Heart left ventricle (tissue), 16 donors: Measurements from ENCODE around the gene SSBP3. TPM values are rescaled to one million over a fixed set of nuclear protein-coding genes. Genes with fewer than 3 reads are reported as not detected.

Experiments used
- ATAC-seq, 4 donors: fragments of 200-7000 bp; cut with Tn5 transposase; one replicate each; pipeline ENCODE4 v1.9.1; 2020 to 2022; ENCODE audit warnings: moderate library complexity in 4 of 4, mild to moderate bottlenecking in 3 of 4, moderate number of reproducible peaks in 1 of 4
- DNase-seq, 5 donors: peaks; one replicate each; pipeline ENCODE4 v3.0.0-alpha.2; 2020
- H3K27ac ChIP-seq, 12 donors: fragments of 200-600 bp; sonication (generic) in 4 of 12; one replicate each; pipeline versions ENCODE4 v1.5.0 to v1.8.0; 2016 to 2022; ENCODE audit warnings: mild to moderate bottlenecking in 2 of 12
- H3K27me3 ChIP-seq, 9 donors: fragments of 200-600 bp; sonication (generic) in 2 of 9; one replicate each; pipeline versions ENCODE4 v1.5.1 to v1.8.0; 2016 to 2022; ENCODE audit warnings: mild to moderate bottlenecking in 3 of 9
- H3K36me3 ChIP-seq, 9 donors: fragments of 200-600 bp; sonication (generic) in 2 of 9; one replicate each; pipeline versions ENCODE4 v1.5.0 to v1.8.0; 2018 to 2022; ENCODE audit warnings: mild to moderate bottlenecking in 2 of 9
- H3K4me1 ChIP-seq, 12 donors: fragments of 200-600 bp; sonication (generic) in 4 of 12; one replicate each; pipeline versions ENCODE4 v1.5.0 to v1.8.0; 2016 to 2022; ENCODE audit warnings: mild to moderate bottlenecking in 3 of 12
- H3K4me3 ChIP-seq, 12 donors: fragments of 200-600 bp; sonication (generic) in 4 of 12; one replicate each; pipeline versions ENCODE4 v1.5.0 to v1.8.0; 2017 to 2022; ENCODE audit warnings: mild to moderate bottlenecking in 9 of 12, moderate library complexity in 4 of 12
- H3K9me3 ChIP-seq, 12 donors: fragments of 200-600 bp; sonication (generic) in 4 of 12; one replicate each; pipeline versions ENCODE4 v1.5.0 to v1.8.0; 2016 to 2022; ENCODE audit warnings: mild to moderate bottlenecking in 1 of 12
- CTCF ChIP-seq, 12 donors: fragments of 200-600 bp; sonication (generic) in 4 of 12; IDR thresholded peaks; one replicate each; pipeline versions ENCODE4 v1.5.0 to v1.8.0; 2018 to 2022; ENCODE audit warnings: antibody characterized with exemption in 12 of 12, mild to moderate bottlenecking in 5 of 12
- POLR2A ChIP-seq, 2 donors: fragments of 450-650 bp; IDR thresholded peaks; one replicate each; pipeline ENCODE4 v1.6.1; 2017; ENCODE audit warnings: antibody characterized with exemption in 2 of 2, mild to moderate bottlenecking in 2 of 2, moderate library complexity in 2 of 2
- WGBS, 4 donors: extraction: QIAGEN DNeasy Blood & Tissue Kit in 2 of 4; methylation state at CpG; one replicate each; pipeline versions ENCODE4 v1.1.5 to v1.1.7; 2013 to 2018; 5-methylcytosine and 5-hydroxymethylcytosine counted together
- intact Hi-C, 10 donors: fragments of 100-400 bp; cut with DNase I; formaldehyde crosslinking; loops; one replicate each; pipeline versions ENCODE4 v1.11.1 to v1.14.2; 2022
- polyA plus RNA-seq, 2 donors: library from polyadenylated mRNA; stranded (reverse); fragments of 200-250 nt; gene quantifications; one replicate each; pipeline ENCODE4 v1.2.3, GENCODE V29; 2013
- total RNA-seq, 9 donors: library from RNA; depleted of rRNA in 2 of 9; stranded (reverse); fragments of >200 nt in 2 of 9; fragmentation: NEBNext Ultra II Directional in 3 of 9; extraction: Animal tissue kit (Norgen Biotek cat#: 25700) in 3 of 9; gene quantifications; one replicate each; pipeline versions ENCODE4 v1.1.0 to v1.2.4, GENCODE V29; 2016 to 2023
- donor health status: ischemic (EF 13 %, LVEDD 7.1; RV severe dilation, severe dysfunction).
- donor health status: healthy with polysubstance abuse.
- donor health status: DM: no; HTN: yes; CAD: no.
- donor health status: DM: no; HTN: no; CAD: no.
- donor health status: ischemic (EF 25% LVEDD 6.9; RV normal size, moderate dysfunction).
- donor health status: ischemic (EF 25% LVEDD 5.7; RV mildly dilated, moderate dysfunction).
- donor health status: healthy.
- donor health status: DM: yes; HTN: yes; CAD: no.
- donor health status: ischemic (EF 35%, LVEDD 5.7; RV mildly dilated, moderate dysfunction).
- donor health status: nonischemic (EF 11% LVEDD 7.7; RV severe dilation, severe dysfunction).
- donor health status: DM: yes; HTN: yes; CAD: no.
- donor health status: PGD.
- donor health status: ischemic (EF 29% LVEDD 5.4; RV normal size, mild dysfunction).
- donor health status: nonischemic (EF 23%, LVEDD 6.1; RV moderate dilation, normal function).

SSBP3 gene
- total and polyA plus RNA-seq, 11 donors, result 20.8 to 61.8 (median 48.1) TPM

GRCh38 chr1:54247863-54248515 lies 158.2 kb downstream of the SSBP3 start:
- Histone ChIP-seq H3K27ac (peak overlapping the region in 1 of 12 donors; percentile 14), H3K9me3 (no peaks in the 10 kb centered on the region), H3K36me3 (peaks cover 0 to 31% (median 8%) of the 10 kb centered on the region in 9 donors), H3K27me3 (no peaks in the 10 kb centered on the region), H3K4me1 (peaks cover 0 to 43% (median 6%) of the 10 kb centered on the region in 12 donors), H3K4me3 (no peak overlapping the region)
- 71 to 89% (median 82%) methylated on average over 10 to 11 of the region's 11 CpGs for WGBS, 4 donors
- intact Hi-C loops, result no loop called here
- ATAC-seq (no peak), DNase-seq (no peak)
- TF ChIP-seq CTCF (IDR thresholded peaks at IDR 0.05) (no peak), POLR2A (IDR thresholded peaks at IDR 0.05) (no peak)

- H3K27me3 ChIP-seq, result no peaks in the 10 kb centered on the region
- intact Hi-C loops, result no loop called here
- 53 to 63% (median 58%) methylated on average over 5 to 10 of the region's 10 CpGs for WGBS, 4 donors
- TF ChIP-seq CTCF (IDR thresholded peaks at IDR 0.05) (no peak), POLR2A (IDR thresholded peaks at IDR 0.05) (no peak)
- H3K9me3 ChIP-seq, result no peaks in the 10 kb centered on the region
- peaks cover 0 to 43% (median 6%) of the 10 kb centered on the region in 12 donors for H3K4me1 ChIP-seq
- no peak overlapping the region for H3K4me3 ChIP-seq
- DNase-seq (peak in 2 of 5 donors; percentile 40 to 60), ATAC-seq (peak; percentile 43 to 78 (median 61))
- H3K36me3 ChIP-seq, result peaks cover 0 to 39% (median 24%) of the 10 kb centered on the region in 9 donors
- peak overlapping the region in 2 of 12 donors; percentile 17 to 18 for H3K27ac ChIP-seq
Observed at GRCh38 chr1:54246116-54246721, 160.0 kb downstream of the SSBP3 start.

GRCh38 chr1:54245501-54245900 lies 160.7 kb downstream of the SSBP3 start:
- intact Hi-C loops, result no loop called here
- peaks cover 0 to 37% (median 22%) of the 10 kb centered on the region in 9 donors for H3K36me3 ChIP-seq
- TF ChIP-seq POLR2A (IDR thresholded peaks at IDR 0.05) (no peak), CTCF (IDR thresholded peaks at IDR 0.05) (no peak)
- H3K9me3 ChIP-seq, result no peaks in the 10 kb centered on the region
- DNase-seq, result no peak
- no peak overlapping the region for H3K27ac ChIP-seq
- no peak overlapping the region for H3K4me3 ChIP-seq
- WGBS, 4 donors, result 50 to 63% (median 59%) methylated on average over 1 to 4 of the region's 4 CpGs
- no peaks in the 10 kb centered on the region for H3K27me3 ChIP-seq
- peak in 3 of 4 donors; percentile 7 to 15 (median 14) for ATAC-seq
- peaks cover 0 to 41% (median 6%) of the 10 kb centered on the region in 12 donors for H3K4me1 ChIP-seq

GRCh38 chr1:54244655-54245054 lies 161.5 kb downstream of the SSBP3 start:
- DNase-seq (no peak), ATAC-seq (no peak)
- Histone ChIP-seq H3K27me3 (no peaks in the 10 kb centered on the region), H3K4me1 (peaks cover 0 to 34% (median 6%) of the 10 kb centered on the region in 12 donors), H3K27ac (no peak overlapping the region), H3K4me3 (no peak overlapping the region), H3K36me3 (peaks cover 0 to 35% (median 22%) of the 10 kb centered on the region in 9 donors), H3K9me3 (no peaks in the 10 kb centered on the region)
- TF ChIP-seq POLR2A (IDR thresholded peaks at IDR 0.05) (no peak), CTCF (IDR thresholded peaks at IDR 0.05) (no peak)
- intact Hi-C loops, result no loop called here
- WGBS, 4 donors, result 88 to 94% (median 92%) methylated on average over 7 of the region's 7 CpGs
